GM18873 (cell line): ENCODE results near the gene PJVK.
A peak's percentile ranks its signal among the peaks of the same experiment; 100 is the strongest.

Experiments
- ATAC-seq: cut with Tn5 transposase; IDR thresholded peaks from one replicate; pipeline ENCODE4 v1.9.1; 2021; ENCODE audit warnings: mild to moderate bottlenecking, moderate library complexity, moderate number of reproducible peaks; ENCODE audit not compliant: unreplicated experiment, low FRiP score

PJVK gene

DNA sequence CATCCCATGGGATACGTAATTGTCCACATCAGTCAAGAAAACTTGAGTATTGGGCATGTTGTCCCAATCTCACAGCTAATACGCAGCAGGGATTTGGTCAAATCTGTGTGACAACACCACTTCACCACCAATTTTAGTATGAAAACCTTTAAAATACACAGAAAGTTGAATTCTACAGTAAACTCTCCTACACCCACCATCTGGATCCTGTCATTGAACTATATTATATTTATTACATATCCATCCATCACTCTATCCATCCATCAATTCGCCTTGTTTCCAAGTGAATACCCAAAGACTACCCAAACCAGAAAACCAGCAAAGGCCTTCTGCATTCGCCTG, 28.1 kb downstream of the PJVK start:
- ATAC-seq = no peak

DNA sequence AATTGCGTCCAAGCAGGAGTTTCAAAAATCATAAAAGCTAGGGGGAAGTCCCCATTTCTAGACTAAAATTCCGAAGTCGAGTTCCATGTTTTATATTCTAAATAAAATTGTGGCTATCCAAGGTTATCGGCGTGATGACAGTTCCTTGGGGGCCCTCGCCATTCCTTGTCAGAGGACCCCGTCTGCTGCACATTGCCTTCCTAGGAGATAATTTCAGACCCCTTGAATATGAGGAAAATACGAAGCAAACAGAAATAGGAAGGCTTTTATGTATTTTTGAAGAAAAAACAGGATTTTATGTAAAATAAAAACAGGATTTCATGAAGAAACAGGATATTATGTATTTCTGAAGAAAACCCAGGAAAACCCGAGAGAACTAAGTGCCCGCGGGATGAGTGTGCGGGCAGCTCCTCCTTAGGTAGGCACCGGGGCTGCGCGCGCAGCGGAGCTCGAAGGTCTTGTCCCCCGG, 28.6 kb downstream of the PJVK start:
- ATAC-seq = no peak

DNA sequence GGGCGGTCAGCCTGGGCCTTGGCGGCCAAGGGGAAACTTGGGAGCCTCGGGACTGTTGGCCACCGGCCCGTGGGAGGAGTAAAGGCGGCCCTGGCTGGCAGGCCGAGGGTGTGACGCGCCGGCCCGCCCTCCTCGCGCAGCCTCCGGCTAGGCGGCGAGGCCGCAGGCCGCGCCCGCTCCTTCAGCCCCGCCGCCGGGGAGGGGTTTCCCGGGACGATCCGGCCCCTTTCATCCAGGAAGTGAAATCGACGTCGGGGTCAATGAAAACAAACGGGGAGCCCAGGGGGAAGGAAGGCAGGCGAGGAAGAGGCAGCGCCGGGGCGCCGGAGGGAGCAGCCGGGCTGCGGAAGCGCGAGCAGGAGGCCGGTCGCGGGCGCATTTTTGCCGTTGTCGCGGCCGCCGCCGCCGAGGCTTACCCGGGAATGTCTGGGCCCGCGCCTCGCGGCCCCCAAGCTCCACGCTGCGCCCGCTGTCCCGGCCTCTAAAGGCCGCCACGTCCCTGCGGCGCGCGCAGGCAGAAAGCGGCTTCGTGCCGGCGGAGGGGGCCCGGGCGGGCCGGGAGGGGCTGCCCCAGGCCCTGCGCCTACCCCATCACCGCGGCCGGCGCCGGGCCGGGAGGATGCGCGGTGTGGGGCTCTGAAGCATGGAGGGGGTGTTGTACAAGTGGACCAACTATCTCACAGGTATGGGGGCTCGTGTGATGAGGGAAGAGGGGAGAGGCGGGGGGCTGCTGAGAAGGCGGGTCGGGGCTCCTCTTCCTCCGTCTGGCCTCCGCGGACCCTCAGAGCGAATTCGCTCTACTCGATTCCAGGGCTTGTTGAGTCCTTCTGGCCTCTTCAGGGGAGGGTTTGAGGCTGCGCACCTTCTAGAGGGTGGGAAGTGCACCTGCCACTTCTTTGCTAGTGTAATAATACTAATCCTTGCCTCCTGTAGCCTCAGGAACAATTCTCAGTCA, 29.3 kb downstream of the PJVK start, which contains the start of gene PLEKHA3:
Gene PLEKHA3 (plus strand): TSS at position 231 of the 955 bp plus-strand sequence. CDS start 413 bp downstream, at position 644.
- peak; percentile 44 for ATAC-seq

DNA sequence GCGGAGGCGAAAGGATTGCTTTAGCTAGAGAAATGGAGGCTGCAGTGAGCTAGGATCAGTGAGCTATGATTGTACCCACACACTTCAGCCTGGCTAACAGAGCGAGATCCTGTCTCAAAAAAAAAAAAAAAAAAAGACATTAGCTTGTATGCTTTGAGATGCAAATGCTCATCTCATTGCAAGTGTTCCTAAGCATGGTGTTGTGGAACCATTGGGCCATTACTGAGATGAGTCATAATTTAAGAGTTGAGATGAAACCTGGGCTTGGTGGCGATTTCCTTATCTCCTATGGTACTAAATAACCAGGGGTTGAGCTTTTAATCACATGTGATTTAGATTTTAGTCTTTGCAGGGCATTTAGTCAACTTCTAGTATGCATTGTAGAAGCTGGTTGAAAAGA, 31.3 kb downstream of the PJVK start:
- peak; percentile 43 for ATAC-seq

DNA sequence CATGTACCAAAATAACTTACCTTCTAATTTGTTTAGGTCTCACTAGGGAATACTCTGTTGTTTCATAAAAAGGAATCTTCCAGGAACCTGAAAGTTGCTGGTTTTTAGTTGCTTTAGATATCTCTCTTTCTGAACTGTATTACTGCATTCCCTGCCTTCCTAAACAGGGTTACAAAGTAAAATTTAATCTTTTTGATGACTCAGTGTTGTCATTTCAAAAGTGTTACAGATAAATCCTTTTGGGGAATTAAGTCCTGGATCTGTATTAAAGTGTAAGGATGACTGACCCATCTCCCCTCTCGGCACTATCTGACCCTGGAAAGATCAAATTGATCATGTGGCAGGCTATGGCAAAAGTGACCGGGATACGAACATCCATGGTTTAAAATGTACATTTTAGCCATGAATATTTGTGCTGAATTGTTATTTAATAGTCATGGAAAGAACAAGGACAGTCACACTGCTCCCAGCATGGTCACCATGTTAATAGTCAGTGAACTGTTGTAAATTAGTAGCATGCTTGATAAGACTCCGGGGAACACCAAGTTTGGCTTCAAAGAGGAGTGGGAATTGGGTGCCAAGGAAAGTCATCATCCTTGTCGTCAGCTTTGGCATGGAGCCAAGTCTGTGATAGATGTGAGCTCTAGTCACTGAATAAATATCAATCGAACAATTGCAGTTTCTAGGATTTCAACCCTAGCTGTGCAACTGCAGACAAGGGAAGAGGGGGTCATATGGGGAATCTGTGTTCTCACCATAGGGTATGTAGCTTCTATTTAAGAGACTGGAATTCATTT, 33.3 kb downstream of the PJVK start:
- no peak for ATAC-seq

DNA sequence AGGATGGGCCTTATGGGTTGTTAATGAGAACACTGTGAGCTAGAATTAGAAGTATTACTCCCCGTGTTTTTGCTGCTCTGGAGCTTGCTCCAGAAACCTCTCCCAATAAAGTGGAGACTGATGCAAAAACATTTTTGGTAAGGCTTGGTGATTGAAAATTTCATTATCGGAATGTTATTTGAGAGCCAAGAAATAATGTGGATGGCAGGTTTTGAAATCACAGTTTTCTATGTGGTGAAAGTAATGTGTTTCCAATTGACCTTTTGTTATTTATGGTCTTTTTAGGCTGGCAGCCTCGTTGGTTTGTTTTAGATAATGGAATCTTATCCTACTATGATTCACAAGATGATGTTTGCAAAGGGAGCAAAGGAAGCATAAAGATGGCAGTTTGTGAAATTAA, 34.2 kb downstream of the PJVK start:
- no peak for ATAC-seq

DNA sequence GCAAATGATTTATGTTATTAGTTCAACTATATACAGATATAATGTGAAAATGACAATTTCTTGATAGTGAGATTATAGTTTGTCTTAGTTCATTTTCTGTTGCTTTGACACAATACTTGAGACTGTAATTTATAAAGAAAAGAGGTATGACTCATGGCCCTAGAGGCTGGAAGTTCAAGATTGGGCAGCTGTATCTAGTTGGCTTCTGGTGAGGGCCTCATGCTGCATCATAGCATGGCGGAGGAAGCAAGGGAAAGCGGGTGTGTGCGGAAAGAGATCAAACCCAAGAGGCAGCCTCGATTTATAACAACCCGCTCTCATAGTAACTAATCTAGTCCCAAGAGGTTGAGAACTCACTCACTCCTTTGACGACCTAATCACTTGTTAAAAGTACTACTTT, 40.4 kb downstream of the PJVK start:
- ATAC-seq = no peak

DNA sequence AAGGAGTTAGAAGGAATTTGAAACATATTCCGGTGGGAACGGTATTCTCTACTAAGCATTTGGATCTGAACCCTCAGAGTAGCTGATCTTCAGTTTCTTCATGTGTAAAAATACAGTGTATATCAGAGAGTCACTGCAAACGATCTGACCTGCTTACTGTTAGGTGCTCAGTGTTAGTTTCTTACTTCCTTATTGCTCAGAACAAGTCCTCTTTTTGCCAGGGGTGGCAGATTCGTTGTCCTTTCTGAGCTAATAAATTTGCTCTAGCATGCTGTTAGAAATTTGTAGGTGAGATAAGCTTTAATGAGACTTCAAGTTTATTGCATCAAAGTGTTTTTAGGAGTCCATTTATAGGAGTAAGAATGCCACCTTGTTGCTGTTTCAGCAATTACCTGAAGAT, 44.9 kb downstream of the PJVK start:
- no peak for ATAC-seq

DNA sequence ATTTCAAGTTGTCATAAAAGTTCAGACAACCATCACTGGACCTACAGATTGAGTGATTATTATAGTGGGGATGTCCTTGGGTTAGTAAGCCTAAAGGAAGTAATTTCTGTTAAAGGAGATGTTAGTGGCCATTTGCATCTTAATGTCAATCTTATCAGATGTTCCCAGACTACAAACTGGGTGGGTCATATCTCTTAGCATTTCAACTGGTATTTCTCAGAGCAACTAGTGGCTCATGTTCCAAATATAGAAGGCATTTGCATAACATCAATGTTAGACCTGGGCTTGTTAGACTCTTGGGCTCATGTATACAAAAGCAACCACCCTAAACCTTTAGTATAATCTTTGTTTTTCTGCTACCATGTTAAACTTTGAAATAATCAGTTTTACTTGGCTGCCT, 47.0 kb downstream of the PJVK start:
- ATAC-seq = no peak

DNA sequence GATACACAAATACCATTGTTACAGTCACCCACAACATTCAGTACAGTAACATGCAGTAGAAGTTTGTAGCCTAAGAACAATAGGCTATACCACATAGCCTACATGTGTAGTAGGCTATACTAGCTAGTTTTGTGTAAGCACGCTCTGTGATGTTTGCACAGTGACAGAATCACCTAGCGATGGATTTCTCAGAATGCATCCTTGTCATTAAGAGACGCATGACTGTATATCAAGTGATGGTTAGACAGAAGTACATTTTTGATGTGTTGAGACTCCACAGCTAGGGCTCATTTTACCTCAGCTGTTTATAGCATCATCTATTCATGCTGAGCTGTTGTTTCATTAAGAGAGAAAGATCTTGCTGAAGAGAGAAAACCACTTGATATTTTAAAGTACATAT, 48.5 kb downstream of the PJVK start:
- ATAC-seq = no peak

DNA sequence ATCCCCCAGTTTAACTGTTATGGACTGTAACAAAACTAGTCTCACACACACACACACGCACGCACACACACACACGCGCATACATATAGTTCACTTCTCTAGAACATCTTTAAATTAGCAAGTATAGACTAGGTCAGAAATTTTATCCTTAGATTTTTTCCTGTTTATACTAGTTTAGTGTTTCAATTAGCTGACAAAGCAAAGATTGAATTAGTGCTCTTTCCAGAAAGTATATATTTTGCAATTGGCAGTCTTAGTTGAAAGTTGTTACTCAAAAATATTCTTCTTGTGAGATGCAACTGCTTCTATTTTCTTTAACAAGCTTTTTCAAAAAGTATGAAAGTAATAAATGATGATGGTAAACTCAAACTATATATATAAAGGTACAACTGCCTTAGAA, 51.6 kb downstream of the PJVK start:
- ATAC-seq = no peak

DNA sequence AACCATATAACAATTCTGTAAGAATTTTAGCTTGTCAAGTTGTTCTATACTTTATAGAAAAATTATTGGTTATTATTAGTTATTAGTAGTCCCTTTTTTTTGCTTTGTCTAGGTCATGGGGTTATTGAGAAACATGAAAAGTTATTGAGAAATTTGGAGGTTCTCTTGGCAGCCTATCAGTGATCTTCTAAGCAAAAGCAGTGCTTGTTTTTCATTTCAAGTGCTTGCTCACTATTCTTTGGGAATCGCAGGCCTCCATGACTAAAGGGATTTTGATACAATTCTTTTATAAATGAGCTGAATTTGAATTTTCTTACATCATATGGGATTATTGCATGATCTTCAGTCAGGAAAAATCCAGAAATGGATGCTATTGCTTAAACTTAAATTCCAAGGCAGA, 54.9 kb downstream of the PJVK start:
- no peak for ATAC-seq

DNA sequence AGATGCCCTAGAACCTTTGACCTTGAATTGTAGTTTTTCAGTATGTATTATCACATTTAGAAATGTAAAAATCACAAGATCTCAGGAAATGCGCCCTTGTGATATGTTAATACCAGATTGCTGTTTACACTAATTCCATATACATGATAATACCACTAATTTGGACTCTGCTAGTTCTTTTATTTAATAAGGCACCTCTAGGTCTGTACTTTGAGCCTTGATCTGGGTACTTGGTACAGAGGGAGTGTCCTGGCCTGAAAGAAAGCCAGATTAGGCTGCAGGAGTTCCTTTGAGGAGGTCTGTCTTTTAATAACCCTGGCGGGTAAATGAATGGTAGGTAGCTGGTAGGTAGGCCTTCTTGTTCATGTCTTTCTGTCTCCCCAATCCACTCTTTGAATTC, 55.3 kb downstream of the PJVK start:
- no peak for ATAC-seq

DNA sequence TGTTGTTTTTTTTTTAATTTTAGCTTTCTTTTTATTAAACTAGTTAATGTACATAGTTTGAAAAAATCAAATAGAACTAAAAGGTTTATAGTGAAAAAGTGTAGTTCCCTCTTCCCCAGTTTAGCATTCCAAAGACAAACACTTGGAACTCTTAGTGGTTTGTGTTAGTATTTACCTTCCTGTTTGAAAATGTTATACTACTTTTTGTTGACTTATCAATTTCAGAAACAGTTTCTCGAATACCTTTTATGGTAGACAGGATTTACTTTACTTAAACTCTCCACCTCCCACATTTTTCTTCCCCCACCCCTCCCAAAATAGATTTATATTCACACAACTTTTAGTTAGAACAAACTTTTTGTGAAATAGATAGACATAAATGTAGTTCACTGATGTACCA, 55.8 kb downstream of the PJVK start:
- ATAC-seq = no peak

DNA sequence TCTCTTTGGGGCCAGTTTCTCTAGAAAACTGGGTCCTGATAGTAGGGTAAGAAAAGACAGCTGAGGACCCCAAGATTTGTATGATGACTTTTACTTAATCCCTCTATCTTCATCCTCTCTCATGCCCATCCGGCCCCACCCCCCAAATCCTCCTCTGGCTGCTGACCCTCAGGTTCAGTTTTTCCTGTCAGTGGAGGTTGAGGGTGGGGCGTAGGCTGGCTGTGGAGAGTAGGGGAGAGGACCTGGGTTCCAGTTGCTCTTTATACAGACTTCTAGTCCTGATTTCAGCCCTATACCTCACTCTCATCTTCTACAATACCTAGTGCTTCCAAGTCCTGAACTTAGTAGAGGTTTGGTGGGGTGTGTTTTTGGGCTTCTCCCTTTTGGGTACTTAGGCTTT, 57.5 kb downstream of the PJVK start:
- no peak for ATAC-seq

DNA sequence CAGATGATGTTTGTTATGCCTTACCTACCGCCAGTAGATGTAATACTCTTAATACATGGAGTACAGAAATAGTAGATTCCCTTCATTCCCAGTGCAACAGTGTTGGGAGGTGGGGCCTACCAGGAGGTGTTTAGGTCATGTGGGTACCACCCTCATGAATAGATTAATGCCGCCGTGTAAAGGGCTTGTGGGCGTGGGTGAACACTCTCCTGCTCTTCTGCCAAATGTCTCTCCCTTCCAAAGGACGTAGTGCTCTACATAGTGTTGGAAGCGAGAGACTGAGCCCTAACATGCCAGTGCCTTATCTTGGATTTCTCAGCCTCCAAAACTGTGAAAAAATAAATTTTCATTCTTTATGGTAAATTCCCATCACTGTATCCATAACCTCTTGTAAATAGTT, 59.2 kb downstream of the PJVK start:
- no peak for ATAC-seq
